T-helper 2 cell treated with Interferon-gamma antibody and Interleukin-4, amounts not matched to agents 5 μg/mL and 100 μg/mL, for 36 hours (primary cell): ENCODE data around the gene BTBD6.
A peak's percentile ranks its signal among the peaks of the same experiment; 100 is the strongest.

Source experiments
- DNase-seq: peaks from one replicate; pipeline ENCODE4 v3.0.0; 2021; ENCODE audit warnings: low spot score
- H3K27ac Mint-ChIP-seq: one replicate; pipeline ENCODE4 v1.8.0; 2021; ENCODE audit warnings: mild to moderate bottlenecking, mixed read lengths
- H3K27me3 Mint-ChIP-seq: one replicate; pipeline ENCODE4 v1.8.0; 2021; ENCODE audit warnings: low read depth, mixed read lengths
- H3K36me3 Mint-ChIP-seq: one replicate; pipeline ENCODE4 v1.8.0; 2021; ENCODE audit warnings: low read depth, mixed read lengths
- H3K4me1 Mint-ChIP-seq: one replicate; pipeline ENCODE4 v1.8.0; 2021; ENCODE audit warnings: low read depth, mixed read lengths
- H3K4me3 Mint-ChIP-seq: one replicate; pipeline ENCODE4 v1.8.0; 2022; ENCODE audit warnings: mild to moderate bottlenecking, moderate library complexity, mixed read lengths
- H3K9me3 Mint-ChIP-seq: one replicate; pipeline ENCODE4 v1.8.0; 2021; ENCODE audit warnings: mixed read lengths

BTBD6 gene

GRCh38 chr14:105240811-105241576 lies 7.3 kb upstream of the BTBD6 start:
- H3K4me3 Mint-ChIP-seq, result no peak overlapping the region
- H3K36me3 Mint-ChIP-seq, result peaks cover 8% of the 10 kb centered on the region
- no peaks in the 10 kb centered on the region for H3K9me3 Mint-ChIP-seq
- H3K4me1 Mint-ChIP-seq, result no peaks in the 10 kb centered on the region
- H3K27me3 Mint-ChIP-seq, result no peaks in the 10 kb centered on the region
- no peak for DNase-seq
- no peak overlapping the region for H3K27ac Mint-ChIP-seq

GRCh38 chr14:105241641-105242040 lies 6.7 kb upstream of the BTBD6 start:
- H3K4me1 Mint-ChIP-seq, result no peaks in the 10 kb centered on the region
- no peak for DNase-seq
- H3K9me3 Mint-ChIP-seq, result no peaks in the 10 kb centered on the region
- no peak overlapping the region for H3K4me3 Mint-ChIP-seq
- H3K27me3 Mint-ChIP-seq, result no peaks in the 10 kb centered on the region
- peaks cover 9% of the 10 kb centered on the region for H3K36me3 Mint-ChIP-seq
- H3K27ac Mint-ChIP-seq, result no peak overlapping the region

- Mint-ChIP-seq H3K4me3 (no peak overlapping the region), H3K36me3 (peaks cover 16% of the 10 kb centered on the region)
Observed at GRCh38 chr14:105244334-105244733, 4.0 kb upstream of the BTBD6 start.

GRCh38 chr14:105247026-105247425 lies 1.3 kb upstream of the BTBD6 start:
- H3K4me1 Mint-ChIP-seq, result peaks cover 6% of the 10 kb centered on the region
- peak overlapping the region; percentile 82 for H3K4me3 Mint-ChIP-seq
- no peak for DNase-seq
- H3K27me3 Mint-ChIP-seq, result no peaks in the 10 kb centered on the region
- peaks cover 30% of the 10 kb centered on the region for H3K36me3 Mint-ChIP-seq
- H3K9me3 Mint-ChIP-seq, result no peaks in the 10 kb centered on the region
- no peak overlapping the region for H3K27ac Mint-ChIP-seq

More at GRCh38 chr14:105244334-105244733, 4.0 kb upstream of the BTBD6 start:
- H3K27me3 Mint-ChIP-seq, result no peaks in the 10 kb centered on the region
- no peak overlapping the region for H3K27ac Mint-ChIP-seq
- no peak for DNase-seq
- no peaks in the 10 kb centered on the region for H3K9me3 Mint-ChIP-seq
- no peaks in the 10 kb centered on the region for H3K4me1 Mint-ChIP-seq

- Mint-ChIP-seq H3K4me3 (peak overlapping the region; percentile 82), H3K27ac (peak overlapping the region; percentile 79), H3K4me1 (peaks cover 6% of the 10 kb centered on the region), H3K36me3 (peaks cover 31% of the 10 kb centered on the region), H3K9me3 (no peaks in the 10 kb centered on the region), H3K27me3 (no peaks in the 10 kb centered on the region)
- no peak for DNase-seq
Observed at GRCh38 chr14:105247715-105248367, 492 bp upstream of the BTBD6 start.

GRCh38 chr14:105249182-105250007 lies 1.1 kb downstream of the BTBD6 start:
- Mint-ChIP-seq H3K4me1 (peaks cover 6% of the 10 kb centered on the region), H3K27me3 (no peaks in the 10 kb centered on the region), H3K4me3 (peak overlapping the region; percentile 79), H3K9me3 (no peaks in the 10 kb centered on the region), H3K27ac (peak overlapping the region; percentile 83), H3K36me3 (peaks cover 33% of the 10 kb centered on the region)
- DNase-seq, result no peak

- Mint-ChIP-seq H3K9me3 (no peaks in the 10 kb centered on the region), H3K36me3 (peaks cover 33% of the 10 kb centered on the region), H3K27ac (peak overlapping the region; percentile 36), H3K4me3 (peak overlapping the region; percentile 79), H3K27me3 (no peaks in the 10 kb centered on the region), H3K4me1 (peaks cover 6% of the 10 kb centered on the region)
- no peak for DNase-seq
Observed at GRCh38 chr14:105250008-105250366, 1.7 kb downstream of the BTBD6 start.

GRCh38 chr14:105250986-105251385 lies 2.7 kb downstream of the BTBD6 start:
- peaks cover 28% of the 10 kb centered on the region for H3K36me3 Mint-ChIP-seq
- H3K4me3 Mint-ChIP-seq, result peak overlapping the region; percentile 79
- H3K27me3 Mint-ChIP-seq, result no peaks in the 10 kb centered on the region
- no peak for DNase-seq
- no peak overlapping the region for H3K27ac Mint-ChIP-seq
- no peaks in the 10 kb centered on the region for H3K9me3 Mint-ChIP-seq
- H3K4me1 Mint-ChIP-seq, result peaks cover 6% of the 10 kb centered on the region

- Mint-ChIP-seq H3K36me3 (peaks cover 24% of the 10 kb centered on the region), H3K27me3 (no peaks in the 10 kb centered on the region), H3K9me3 (no peaks in the 10 kb centered on the region), H3K27ac (no peak overlapping the region), H3K4me3 (no peak overlapping the region), H3K4me1 (peaks cover 6% of the 10 kb centered on the region)
- DNase-seq, result no peak
Observed at GRCh38 chr14:105251920-105252319, 3.6 kb downstream of the BTBD6 start.

GRCh38 chr14:105252552-105253328 lies 4.4 kb downstream of the BTBD6 start:
- Mint-ChIP-seq H3K4me3 (no peak overlapping the region), H3K36me3 (peaks cover 19% of the 10 kb centered on the region), H3K4me1 (peaks cover 12% of the 10 kb centered on the region), H3K27me3 (no peaks in the 10 kb centered on the region), H3K9me3 (no peaks in the 10 kb centered on the region), H3K27ac (no peak overlapping the region)
- no peak for DNase-seq

GRCh38 chr14:105253329-105253682 lies 5.0 kb downstream of the BTBD6 start:
- H3K36me3 Mint-ChIP-seq, result peaks cover 19% of the 10 kb centered on the region
- no peaks in the 10 kb centered on the region for H3K27me3 Mint-ChIP-seq
- no peak overlapping the region for H3K4me3 Mint-ChIP-seq
- H3K9me3 Mint-ChIP-seq, result no peaks in the 10 kb centered on the region
- H3K4me1 Mint-ChIP-seq, result peaks cover 12% of the 10 kb centered on the region
- no peak for DNase-seq
- H3K27ac Mint-ChIP-seq, result no peak overlapping the region

- no peak overlapping the region for H3K27ac Mint-ChIP-seq
- no peak for DNase-seq
Observed at GRCh38 chr14:105255021-105255507, 6.7 kb downstream of the BTBD6 start.

GRCh38 chr14:105256292-105256960 lies 8.1 kb downstream of the BTBD6 start:
- H3K27ac Mint-ChIP-seq, result no peak overlapping the region
- no peaks in the 10 kb centered on the region for H3K27me3 Mint-ChIP-seq
- H3K4me1 Mint-ChIP-seq, result peaks cover 5% of the 10 kb centered on the region
- H3K4me3 Mint-ChIP-seq, result no peak overlapping the region
- H3K9me3 Mint-ChIP-seq, result no peaks in the 10 kb centered on the region
- DNase-seq, result no peak
- H3K36me3 Mint-ChIP-seq, result peaks cover 6% of the 10 kb centered on the region

More at GRCh38 chr14:105255021-105255507, 6.7 kb downstream of the BTBD6 start:
- no peaks in the 10 kb centered on the region for H3K27me3 Mint-ChIP-seq
- peaks cover 12% of the 10 kb centered on the region for H3K4me1 Mint-ChIP-seq
- no peaks in the 10 kb centered on the region for H3K9me3 Mint-ChIP-seq
- peaks cover 15% of the 10 kb centered on the region for H3K36me3 Mint-ChIP-seq
- H3K4me3 Mint-ChIP-seq, result no peak overlapping the region
